Endodermal cell (in vitro differentiated cells): ENCODE measurements around the gene DNAJB2. TPM values are rescaled to one million over a fixed set of nuclear protein-coding genes. Genes with fewer than 3 reads are reported as not detected.

Experiments
- DNase-seq: peaks from one replicate; pipeline ENCODE4 v3.0.0-alpha.2; 2017
- H3K27ac ChIP-seq: 2 replicates; pipeline ENCODE4 v1.5.1; 2013; ENCODE audit warnings: mild to moderate bottlenecking, low read depth, low read length, moderate library complexity
- H3K27me3 ChIP-seq: 2 replicates; pipeline ENCODE4 v1.6.1; 2013; ENCODE audit warnings: mild to moderate bottlenecking, low read length, moderate library complexity; ENCODE audit not compliant: insufficient read depth, control insufficient read depth, poor library complexity, severe bottlenecking
- H3K36me3 ChIP-seq: 2 replicates; pipeline ENCODE4 v1.7.0; 2013; ENCODE audit warnings: mild to moderate bottlenecking, low read length, moderate library complexity; ENCODE audit not compliant: control insufficient read depth, insufficient read depth
- H3K4me1 ChIP-seq: one replicate; pipeline ENCODE4 v1.7.0; 2013; ENCODE audit warnings: low read length; ENCODE audit not compliant: control insufficient read depth, insufficient read depth
- H3K4me3 ChIP-seq: 2 replicates; pipeline ENCODE4 v1.5.1; 2013; ENCODE audit warnings: mild to moderate bottlenecking, low read length, moderate library complexity
- H3K9ac ChIP-seq: 2 replicates; pipeline ENCODE4 v1.6.1; 2013; ENCODE audit warnings: mild to moderate bottlenecking, low read length, moderate library complexity; ENCODE audit not compliant: poor library complexity, severe bottlenecking; ENCODE audit errors: extremely low read depth
- H3K9me3 ChIP-seq: 2 replicates; pipeline ENCODE4 v1.6.1; 2013; ENCODE audit warnings: mild to moderate bottlenecking, low read length, moderate library complexity; ENCODE audit not compliant: control insufficient read depth
- H3K27ac Mint-ChIP-seq: 2 replicates; pipeline ENCODE4 v1.8.0; 2020; ENCODE audit warnings: mixed read lengths
- H3K27me3 Mint-ChIP-seq: 2 replicates; pipeline ENCODE4 v1.8.0; 2021; ENCODE audit warnings: mild to moderate bottlenecking, mixed read lengths; ENCODE audit not compliant: insufficient read depth
- H3K36me3 Mint-ChIP-seq: 2 replicates; pipeline ENCODE4 v1.8.0; 2020; ENCODE audit warnings: low read depth, mixed read lengths
- H3K4me1 Mint-ChIP-seq: 2 replicates; pipeline ENCODE4 v1.8.0; 2020; ENCODE audit warnings: mixed read lengths
- H3K4me3 Mint-ChIP-seq: 2 replicates; pipeline ENCODE4 v1.8.0; 2020; ENCODE audit warnings: mild to moderate bottlenecking, moderate library complexity, mixed read lengths
- H3K9me3 Mint-ChIP-seq: 2 replicates; pipeline ENCODE4 v1.8.0; 2020; ENCODE audit warnings: mild to moderate bottlenecking, mixed read lengths
- WGBS, 2 experiments: methylation state at CpG; one replicate each; pipeline versions ENCODE4 v1.1.5 to v1.1.7; 2013; ENCODE audit warnings: missing lambda C conversion rate in 2 of 2, mixed read lengths in 1 of 2; ENCODE audit not compliant: insufficient coverage in 1 of 2, insufficient read length in 1 of 2; 5-methylcytosine and 5-hydroxymethylcytosine counted together
- total RNA-seq, 2 donors: library from RNA; stranded (reverse); fragmentation: NEBNext Ultra II Directional in 1 of 2; extraction: Animal tissue kit (Norgen Biotek cat#: 25700) in 1 of 2; gene quantifications; 2 replicates in 1 of 2; 3 replicates in 1 of 2; pipeline ENCODE4 v1.2.1, GENCODE V29; 2021
- TF ChIP-seq, protein P1 (sequence below): fragments of 200-600 bp; sonication (generic); conservative IDR thresholded peaks from 2 replicates; pipeline ENCODE4 v1.5.0; 2021; ENCODE audit warnings: antibody characterized with exemption, mild to moderate bottlenecking

DNAJB2 gene
- total RNA-seq, 2 donors from 2014 or later: 61.9 to 80.9 TPM

DNA sequence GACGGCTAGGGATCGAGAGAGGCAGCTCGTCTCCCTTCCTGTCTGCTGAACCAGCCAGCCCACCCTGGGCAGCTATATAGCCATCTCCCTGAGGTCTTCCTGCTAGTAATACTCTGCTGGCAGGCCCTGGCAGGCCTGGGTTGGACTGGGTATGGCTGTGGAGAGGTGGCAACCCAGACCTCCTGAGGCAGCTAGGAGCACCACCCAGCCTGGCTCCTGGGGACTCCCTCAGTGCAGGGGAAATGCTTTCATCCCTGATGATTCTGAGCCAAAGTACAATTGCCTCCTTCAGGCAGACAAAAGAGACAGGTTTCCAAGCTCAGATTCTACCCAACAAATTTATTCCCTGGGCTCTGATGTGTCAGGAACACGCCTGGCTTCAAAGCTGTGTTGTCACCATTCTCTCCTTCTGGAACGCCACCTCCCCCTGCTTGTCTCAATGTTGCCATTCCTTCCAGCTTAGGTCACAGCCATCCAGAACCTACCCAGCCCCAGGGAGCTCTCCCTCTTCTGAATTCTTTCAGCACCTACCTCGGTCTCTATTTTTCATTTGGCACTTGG, 4.7 kb upstream of the DNAJB2 start:
- Histone ChIP-seq H3K9me3 (no peaks in the 10 kb centered on the region), H3K4me3 (no peak overlapping the region), H3K27me3 (peaks cover 7% of the 10 kb centered on the region), H3K4me1 (peaks cover 17% of the 10 kb centered on the region), H3K27ac (peak overlapping the region; percentile 66), H3K36me3 (no peaks in the 10 kb centered on the region), H3K9ac (peak overlapping the region; percentile 29)
- Mint-ChIP-seq H3K9me3 (no peaks in the 10 kb centered on the region), H3K36me3 (no peaks in the 10 kb centered on the region), H3K27ac (peak overlapping the region; percentile 94), H3K4me3 (no peak overlapping the region), H3K4me1 (peaks cover 25% of the 10 kb centered on the region), H3K27me3 (peaks cover 23% of the 10 kb centered on the region)
- peak; percentile 89 for DNase-seq
- WGBS, 2 experiments: 55 to 63% methylated on average over 4 to 6 of the region's 6 CpGs
- TF ChIP-seq, protein P1, sequence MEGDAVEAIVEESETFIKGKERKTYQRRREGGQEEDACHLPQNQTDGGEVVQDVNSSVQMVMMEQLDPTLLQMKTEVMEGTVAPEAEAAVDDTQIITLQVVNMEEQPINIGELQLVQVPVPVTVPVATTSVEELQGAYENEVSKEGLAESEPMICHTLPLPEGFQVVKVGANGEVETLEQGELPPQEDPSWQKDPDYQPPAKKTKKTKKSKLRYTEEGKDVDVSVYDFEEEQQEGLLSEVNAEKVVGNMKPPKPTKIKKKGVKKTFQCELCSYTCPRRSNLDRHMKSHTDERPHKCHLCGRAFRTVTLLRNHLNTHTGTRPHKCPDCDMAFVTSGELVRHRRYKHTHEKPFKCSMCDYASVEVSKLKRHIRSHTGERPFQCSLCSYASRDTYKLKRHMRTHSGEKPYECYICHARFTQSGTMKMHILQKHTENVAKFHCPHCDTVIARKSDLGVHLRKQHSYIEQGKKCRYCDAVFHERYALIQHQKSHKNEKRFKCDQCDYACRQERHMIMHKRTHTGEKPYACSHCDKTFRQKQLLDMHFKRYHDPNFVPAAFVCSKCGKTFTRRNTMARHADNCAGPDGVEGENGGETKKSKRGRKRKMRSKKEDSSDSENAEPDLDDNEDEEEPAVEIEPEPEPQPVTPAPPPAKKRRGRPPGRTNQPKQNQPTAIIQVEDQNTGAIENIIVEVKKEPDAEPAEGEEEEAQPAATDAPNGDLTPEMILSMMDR: no peak

DNA sequence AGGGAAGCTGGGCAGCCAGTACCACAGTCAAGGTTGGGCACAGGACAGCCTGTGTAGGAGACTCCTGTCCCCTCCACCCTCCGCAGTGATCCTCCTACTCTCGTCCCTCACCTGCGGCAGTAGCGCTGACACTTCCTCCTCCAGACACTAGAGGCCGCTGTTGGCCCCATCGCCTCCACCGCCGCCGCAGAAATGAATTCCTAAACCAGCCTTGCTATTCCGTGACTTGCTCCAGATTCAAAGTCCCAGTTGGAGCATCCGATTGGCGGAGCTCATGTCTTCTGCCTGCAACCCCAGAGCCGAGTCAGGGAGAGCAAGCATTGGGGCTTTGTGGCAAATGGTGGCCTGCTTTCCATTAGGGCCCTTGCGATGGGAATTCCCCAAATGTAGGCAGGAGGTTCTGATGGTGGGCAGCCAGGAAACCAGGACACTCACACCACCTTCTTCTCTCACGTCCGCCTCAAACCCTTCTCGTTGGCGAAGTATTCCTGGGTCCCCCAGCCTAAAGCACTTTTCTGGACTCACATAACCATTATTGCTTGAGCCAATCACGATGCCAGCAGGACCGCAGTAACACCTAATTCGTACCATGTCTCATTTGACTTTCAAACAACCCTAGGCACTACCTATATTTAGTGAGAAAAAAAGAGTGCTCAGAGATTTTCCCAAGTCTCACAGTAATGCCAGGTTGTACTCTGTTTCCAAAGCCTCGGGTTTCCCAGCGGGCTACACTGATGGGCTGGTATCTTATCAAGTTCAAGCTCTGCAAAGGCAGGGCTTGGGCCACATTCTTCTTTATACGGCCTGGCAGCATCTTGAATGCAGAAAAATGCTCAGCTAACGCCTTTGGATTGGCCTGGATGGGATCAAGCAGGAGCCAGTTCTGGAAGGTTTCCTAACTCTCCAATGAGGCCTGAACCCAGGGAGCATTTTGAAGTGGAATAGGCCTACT, 1.2 kb upstream of the DNAJB2 start:
- Mint-ChIP-seq H3K27ac (peak overlapping the region; percentile 96), H3K4me3 (peak overlapping the region; percentile 74)
- H3K27ac ChIP-seq: peak overlapping the region; percentile 95

DNA sequence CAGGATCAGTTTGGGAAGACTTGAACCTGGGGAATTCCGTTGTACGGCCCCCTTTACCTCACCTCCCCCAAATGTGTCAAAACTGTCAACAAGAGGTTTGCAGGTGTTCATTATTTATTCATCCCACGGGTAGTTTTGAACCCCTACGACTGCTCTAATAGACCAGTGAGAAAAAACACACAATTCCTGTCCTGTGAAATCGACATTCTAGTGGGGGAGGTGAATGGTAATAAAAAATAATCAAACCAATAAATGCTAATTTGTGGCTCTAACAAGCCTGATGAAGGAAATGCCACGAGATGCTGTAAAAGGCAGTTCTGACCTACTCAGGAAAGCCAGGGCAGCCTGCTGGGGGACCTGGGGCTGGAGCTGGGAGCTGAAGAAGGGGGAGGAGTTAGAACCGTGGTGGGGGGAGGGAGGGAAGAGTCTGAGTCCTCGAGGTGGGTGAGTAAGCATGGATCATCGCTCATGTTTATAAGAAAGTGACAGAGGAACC, 463 bp upstream of the DNAJB2 start:
- H3K36me3 ChIP-seq: peaks cover 30% of the 10 kb centered on the region
- DNase-seq: no peak
- H3K27ac ChIP-seq: peak overlapping the region; percentile 95
- peak overlapping the region; percentile 94 for H3K9ac ChIP-seq
- H3K36me3 Mint-ChIP-seq: peaks cover 21% of the 10 kb centered on the region
- H3K27me3 Mint-ChIP-seq: no peaks in the 10 kb centered on the region
- H3K4me1 Mint-ChIP-seq: peaks cover 43% of the 10 kb centered on the region
- no peaks in the 10 kb centered on the region for H3K9me3 Mint-ChIP-seq
- H3K27me3 ChIP-seq: no peaks in the 10 kb centered on the region
- peak overlapping the region; percentile 74 for H3K4me3 Mint-ChIP-seq
- TF ChIP-seq, protein P1: no peak
- H3K4me1 ChIP-seq: peaks cover 31% of the 10 kb centered on the region
- H3K4me3 ChIP-seq: peak overlapping the region; percentile 86
- WGBS, 2 experiments: 18 to 20% methylated on average over 3 to 9 of the region's 9 CpGs
- H3K9me3 ChIP-seq: no peaks in the 10 kb centered on the region
- H3K27ac Mint-ChIP-seq: peak overlapping the region; percentile 96

More for the DNA sequence above, 1.2 kb upstream of the DNAJB2 start:
- no peaks in the 10 kb centered on the region for H3K27me3 ChIP-seq
- no peaks in the 10 kb centered on the region for H3K9me3 ChIP-seq
- 34 to 40% methylated on average over 21 to 25 of the region's 25 CpGs for WGBS, 2 experiments
- Mint-ChIP-seq H3K36me3 (peaks cover 15% of the 10 kb centered on the region), H3K4me1 (peaks cover 43% of the 10 kb centered on the region), H3K9me3 (no peaks in the 10 kb centered on the region), H3K27me3 (no peaks in the 10 kb centered on the region)
- DNase-seq: peak; percentile 98
- peak overlapping the region; percentile 86 for H3K4me3 ChIP-seq
- TF ChIP-seq, protein P1: peak; percentile 97
- H3K9ac ChIP-seq: peak overlapping the region; percentile 94
- peaks cover 31% of the 10 kb centered on the region for H3K4me1 ChIP-seq
- peaks cover 23% of the 10 kb centered on the region for H3K36me3 ChIP-seq
